DMS153 treated with DMSO at 0.1 percent for 48 hours (cell line): ENCODE results near the gene RBBP4.

Experiments used
- DNase-seq: peaks from one replicate; lab custom pipeline; 2025; ENCODE audit not compliant: unreplicated experiment; lab: John Stamatoyannopoulos, UW

The RBBP4 gene

DNA sequence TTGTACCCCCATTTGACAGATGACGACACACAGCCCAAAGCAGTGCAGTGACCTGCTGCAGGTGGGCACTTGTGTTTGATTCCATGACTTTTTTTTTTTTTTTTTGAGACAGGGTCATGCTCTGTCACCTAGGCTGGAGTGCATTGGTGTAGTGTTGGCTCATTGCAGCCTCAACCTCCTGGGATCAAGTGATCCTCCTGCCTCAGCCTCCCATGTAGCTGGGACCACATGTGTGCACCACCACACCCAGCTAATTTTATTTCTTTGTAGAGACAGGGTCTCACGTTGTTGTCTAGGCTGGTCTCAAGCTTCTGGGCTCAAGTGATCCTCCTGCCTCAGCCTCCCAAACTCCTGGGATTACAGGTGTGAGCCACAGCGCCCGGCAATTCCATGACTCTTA, 66.5 kb downstream of the RBBP4 start:
- DNase-seq = no peak

DNA sequence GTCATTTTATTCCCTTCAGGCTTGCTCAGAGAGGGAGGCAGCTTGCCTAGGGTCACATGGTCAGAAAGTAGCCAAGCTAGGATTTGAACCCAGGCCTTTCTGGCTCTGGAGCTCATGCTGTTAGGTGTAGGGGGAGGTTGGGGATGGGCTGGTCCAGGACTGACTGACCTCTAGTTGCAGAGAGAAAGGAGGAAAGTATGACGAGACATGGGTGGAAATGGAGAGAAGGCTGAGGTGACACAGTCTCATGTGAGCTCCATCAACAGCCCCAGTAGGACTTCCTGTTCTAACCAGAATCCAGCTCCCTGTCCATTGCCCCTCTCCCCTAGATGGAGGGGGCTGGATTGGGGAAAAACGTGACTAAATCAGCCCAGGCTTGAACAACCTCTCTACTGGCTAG, 67.0 kb downstream of the RBBP4 start:
- no peak for DNase-seq

DNA sequence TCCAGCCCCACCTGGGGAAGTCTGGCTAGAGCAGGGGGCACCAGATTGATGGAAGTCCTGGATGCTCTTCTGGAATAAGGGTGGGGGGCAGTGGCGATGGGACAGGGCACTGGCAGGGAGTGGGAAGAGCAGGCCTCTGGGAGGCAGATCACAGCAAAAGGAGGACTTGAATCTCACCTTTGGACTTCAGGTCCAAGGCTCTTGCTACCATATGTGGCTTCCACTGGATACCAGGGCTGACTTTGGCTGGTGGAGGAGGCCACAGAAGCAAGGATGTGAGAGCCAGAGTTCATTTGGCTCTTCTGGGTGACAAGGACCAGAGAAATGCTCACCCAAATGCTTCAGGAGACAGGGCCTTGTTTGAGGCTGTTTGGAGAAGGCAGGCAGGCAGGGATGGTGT, 67.5 kb downstream of the RBBP4 start:
- DNase-seq = no peak

DNA sequence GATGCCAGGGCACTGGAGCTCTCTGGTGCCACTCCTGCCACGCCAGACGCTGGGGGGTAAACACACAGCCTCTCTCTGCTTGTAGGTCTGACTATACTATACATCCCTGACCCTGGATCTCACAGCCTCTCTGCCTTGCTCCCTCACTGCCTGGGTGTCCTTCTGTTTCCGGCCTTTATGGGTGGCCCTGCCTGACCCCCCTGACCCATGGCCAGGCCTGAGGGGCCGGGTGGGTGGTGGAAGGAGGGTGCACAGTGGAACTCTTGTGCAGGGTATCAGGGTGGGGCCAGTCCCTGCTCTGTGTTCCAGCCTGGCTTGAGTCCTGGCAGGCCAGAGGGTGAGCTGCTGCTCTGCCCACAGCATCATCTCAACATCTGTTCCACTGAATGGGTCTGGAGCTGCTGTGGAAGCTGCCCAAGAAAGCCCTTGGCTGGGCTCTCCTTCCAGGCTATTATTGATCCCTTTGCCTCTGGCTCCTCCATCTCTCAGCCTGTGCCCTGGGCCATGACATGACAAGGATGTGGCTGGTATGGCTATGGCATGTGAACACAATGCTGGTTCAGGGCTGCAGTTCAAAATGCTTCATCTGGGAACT, 68.8 kb downstream of the RBBP4 start:
- DNase-seq = no peak

DNA sequence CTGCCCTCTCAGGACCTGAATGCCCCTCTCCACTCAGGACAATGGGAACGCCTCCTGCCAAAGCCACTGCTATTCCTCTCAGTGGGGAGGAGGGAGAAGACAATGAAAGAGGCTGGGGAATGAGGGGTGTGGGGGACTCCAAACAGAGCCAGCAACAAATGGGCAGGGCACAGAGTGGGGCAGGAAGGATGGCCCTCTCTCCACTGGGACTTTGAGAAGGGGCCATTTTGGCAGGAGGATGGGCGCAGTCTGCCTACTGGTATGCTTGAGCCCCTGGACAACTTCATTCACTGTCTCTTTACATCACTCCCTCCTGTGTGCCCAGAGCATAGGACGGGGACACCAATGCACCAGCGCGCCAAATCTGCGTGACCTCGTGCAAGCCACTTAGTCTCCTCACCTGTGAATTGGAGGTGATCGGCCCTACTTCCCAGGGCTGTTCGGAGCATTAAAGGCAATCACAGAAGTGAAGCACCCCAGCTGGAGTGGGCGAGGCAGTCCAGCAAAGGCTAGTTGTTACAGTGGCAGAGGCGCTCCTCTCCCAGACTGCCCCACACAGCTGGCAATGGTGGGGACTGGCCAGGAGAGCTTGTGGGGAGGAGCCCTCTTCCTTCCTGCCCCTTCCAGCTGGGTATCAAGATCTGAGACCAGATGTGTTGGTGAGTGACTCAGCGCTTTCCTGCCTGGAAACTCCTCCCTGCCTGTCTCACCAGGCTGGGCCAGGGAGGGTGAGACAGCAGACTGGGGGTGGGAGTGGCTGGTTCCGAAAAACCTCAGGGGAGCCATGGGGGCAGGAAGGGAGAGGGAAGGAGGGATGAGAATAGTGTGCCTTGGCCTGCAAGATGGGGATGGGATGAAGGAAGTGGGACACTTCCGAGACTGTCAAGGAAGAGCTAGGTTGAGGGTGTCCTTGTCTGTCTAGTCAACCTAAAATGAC, 73.9 kb downstream of the RBBP4 start:
- DNase-seq = no peak

DNA sequence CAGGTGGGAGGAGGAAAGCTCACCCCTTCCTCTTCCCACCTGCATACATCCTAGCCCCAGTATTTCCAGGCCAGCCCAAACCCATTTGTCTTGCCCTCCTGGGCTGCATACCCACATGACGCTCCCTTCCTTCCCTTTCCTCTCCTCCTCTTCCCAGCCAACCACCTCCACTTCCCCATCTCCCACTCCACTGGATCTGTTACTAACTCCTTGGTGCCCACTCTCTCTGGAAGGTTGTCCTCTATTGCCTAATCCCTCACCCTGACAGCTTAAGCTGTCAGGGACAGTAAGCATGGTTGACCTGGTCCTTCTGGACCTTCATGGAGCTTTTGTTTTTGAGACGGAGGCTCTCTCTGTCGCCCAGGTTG, 74.6 kb downstream of the RBBP4 start:
- DNase-seq = no peak

DNA sequence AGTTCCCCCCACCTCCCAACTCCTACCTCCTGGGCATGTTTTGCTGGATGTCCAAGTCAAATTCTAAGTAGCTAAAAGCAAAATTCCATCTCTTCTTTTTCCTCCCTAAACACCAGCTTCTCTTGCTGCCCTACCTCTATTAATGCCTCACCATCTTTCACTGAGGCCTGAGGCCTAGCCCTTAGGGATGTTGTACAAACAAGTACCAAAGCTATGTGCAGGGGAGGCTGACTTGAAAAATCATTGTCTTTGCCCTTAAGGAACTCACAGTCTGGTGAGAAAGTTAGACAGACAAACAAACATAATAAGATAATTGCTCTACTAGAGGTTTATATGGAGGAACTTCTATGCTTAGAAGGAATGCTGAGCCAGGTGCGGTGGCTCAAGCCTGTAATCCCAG, 76.9 kb downstream of the RBBP4 start:
- DNase-seq = no peak

DNA sequence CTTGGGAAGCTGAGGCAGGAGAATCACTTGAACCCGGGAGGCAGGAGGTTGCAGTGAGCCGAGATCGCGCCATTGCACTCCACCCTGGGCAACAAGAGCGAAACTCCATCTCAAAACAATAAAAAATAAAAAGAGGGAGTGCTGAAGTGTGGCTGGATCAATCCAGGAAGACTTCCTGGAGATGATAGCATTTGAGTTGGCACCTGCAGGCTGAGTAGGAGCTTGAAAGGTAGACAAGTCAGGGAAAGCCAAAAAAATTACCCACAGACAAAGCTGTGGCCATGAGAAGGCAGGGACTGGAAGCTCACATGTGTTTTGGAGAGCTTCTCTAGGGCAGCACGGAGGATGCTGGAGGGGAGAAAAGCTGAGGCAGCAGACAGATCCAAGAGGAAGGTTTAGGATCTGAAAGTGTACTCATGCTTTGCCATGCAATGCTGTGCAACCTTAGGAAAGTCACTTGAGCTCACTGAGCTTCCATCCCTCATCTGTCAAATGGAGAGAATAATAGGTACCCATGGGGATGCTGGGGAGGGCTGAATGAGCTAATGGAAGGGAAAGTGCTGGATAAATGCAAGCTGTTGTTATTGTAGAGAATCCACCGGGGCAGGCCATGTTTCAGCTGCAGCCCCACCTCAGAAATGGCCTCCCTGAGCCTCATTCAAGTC, 77.5 kb downstream of the RBBP4 start:
- no peak for DNase-seq

DNA sequence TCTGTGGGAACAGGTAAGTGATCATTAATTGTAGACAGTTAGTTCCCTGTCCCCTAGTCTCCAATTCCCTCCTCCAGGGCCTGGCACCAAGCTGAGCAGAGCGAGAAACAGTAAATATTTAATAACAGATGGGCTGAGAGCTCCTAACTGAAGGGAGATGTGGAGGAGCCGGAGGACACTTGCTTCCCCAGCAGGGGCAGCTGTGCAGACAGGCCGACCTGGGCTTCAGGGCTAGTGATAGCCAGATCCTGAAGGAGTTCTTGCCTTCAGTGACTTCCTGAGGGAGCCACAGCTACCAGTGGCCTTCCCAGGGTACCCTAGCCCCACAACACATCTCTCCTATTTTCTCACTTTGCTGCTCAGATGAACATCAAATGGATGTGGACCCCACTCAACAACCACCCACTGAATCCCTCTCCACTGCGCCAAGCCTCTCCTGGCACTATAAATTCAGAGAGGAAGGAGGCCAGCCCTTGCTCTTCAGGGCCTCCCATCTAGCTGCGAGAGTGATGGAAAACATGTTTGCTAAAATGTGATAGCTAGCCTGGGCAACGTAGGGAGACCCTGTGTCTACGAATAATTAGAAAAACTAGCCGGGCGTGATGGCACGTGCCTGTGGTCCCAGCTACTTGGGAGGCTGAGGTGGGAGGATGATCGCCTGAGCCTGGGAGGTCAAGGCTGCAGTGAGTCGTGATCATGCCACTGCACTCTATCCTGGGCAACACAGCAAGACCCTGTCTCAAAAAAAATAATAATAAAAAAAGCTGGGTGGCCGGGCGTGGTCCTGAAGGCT, 78.4 kb downstream of the RBBP4 start:
- no peak for DNase-seq

DNA sequence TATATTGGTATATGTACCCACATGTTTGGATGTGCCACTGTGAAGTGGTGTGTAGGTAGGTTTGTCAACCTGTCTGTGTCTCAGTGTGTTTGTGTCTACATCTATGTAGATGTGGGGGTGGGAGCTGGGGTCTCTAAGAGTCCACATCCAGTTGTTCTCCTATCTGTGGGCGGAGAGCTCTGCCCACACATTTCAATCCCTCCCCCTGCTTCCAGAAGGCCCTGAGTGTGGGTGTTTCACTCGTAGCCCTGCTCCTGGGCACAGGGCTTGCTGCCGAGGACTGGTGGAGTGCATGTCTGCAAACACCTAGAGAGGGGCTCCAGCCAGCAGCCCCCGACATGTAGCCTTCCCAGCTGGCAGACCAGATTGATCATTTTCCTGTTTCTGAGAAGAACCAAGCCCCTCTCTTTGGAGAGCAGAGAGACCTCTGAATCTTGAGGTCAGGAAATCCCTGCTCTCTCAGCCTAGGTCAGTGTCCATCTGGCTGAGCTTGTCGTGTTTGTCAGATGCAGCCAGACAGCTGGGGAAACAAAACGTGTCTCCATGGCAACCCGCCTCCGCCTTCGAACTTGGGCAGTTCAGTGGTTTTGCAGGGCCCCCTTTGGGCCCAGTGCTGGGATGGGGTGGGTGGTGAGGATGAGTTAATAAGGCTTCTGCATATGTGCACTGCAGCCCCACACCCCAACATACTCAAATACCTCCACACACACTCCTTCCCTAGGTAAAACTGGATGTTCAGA, 82.7 kb downstream of the RBBP4 start:
- DNase-seq = no peak
